ENCODE results near the gene NRXN3.
A peak's percentile ranks its signal among the peaks of the same experiment; 100 is the strongest.

The NRXN3 gene

DNA sequence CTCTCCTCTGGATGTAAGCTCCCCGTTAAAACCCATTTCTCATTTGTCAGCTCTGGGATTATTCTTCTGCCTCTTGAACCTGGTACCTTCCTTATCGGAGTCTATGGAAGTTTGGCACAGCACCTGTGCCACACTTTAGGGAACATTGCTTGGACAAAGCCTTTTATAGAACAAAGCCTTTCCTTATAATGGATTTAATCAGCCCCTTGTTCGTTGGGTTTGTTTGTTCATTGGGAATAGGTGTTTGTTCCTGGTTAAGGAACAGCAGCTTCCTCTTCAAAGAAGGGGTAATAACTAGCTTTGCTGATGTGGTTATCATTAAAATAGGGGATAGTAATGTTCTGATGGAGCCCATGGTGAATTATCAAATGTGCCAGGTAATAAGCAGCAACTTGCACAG, 70.4 kb downstream of the NRXN3 start:
- Histone ChIP-seq H3K27ac (ENCODE audit: low read depth, low read length, severe bottlenecking) (no peak overlapping the region), H3K36me3 (ENCODE audit: control insufficient read depth, insufficient read depth, low read length) (no peaks in the 10 kb centered on the region), H3K4me1 (ENCODE audit: control insufficient read depth, insufficient read depth, low read length, poor library complexity, severe bottlenecking) (no peaks in the 10 kb centered on the region), H3K4me3 (ENCODE audit: extremely low read depth, insufficient read depth, low read length, poor library complexity, severe bottlenecking) (no peak overlapping the region), H3K9me3 (ENCODE audit: control insufficient read depth, low read length) (no peaks in the 10 kb centered on the region)
- WGBS, 2 experiments (ENCODE audit: insufficient coverage in 2 of 2) = 93 to 95% methylated on average over 2 to 3 of the region's 3 CpGs

DNA sequence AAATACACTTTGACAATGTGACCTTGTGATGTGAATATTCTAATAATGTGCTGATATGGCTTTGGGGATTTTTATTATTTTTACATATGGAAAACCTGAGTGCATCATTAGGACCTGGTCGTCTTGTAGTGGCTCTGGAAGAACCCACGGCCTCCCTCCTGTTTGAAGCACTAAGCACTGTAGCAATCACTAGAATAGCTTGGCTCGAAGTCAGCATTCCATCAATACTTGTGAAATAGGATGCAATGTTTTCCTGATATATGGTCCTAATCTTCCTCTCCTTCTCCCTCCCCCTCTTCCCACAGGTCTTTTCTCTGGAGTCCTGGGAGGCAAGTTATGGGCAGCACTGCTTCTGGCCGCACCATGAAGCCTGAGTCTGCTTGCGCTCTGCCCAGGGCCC, 71.9 kb downstream of the NRXN3 start:
- Histone ChIP-seq H3K4me1 (ENCODE audit: control insufficient read depth, insufficient read depth, low read length, poor library complexity, severe bottlenecking) (no peaks in the 10 kb centered on the region), H3K36me3 (ENCODE audit: control insufficient read depth, insufficient read depth, low read length) (no peaks in the 10 kb centered on the region), H3K27ac (ENCODE audit: low read depth, low read length, severe bottlenecking) (no peak overlapping the region), H3K4me3 (ENCODE audit: extremely low read depth, insufficient read depth, low read length, poor library complexity, severe bottlenecking) (no peak overlapping the region), H3K9me3 (ENCODE audit: control insufficient read depth, low read length) (no peaks in the 10 kb centered on the region)
- 89 to 95% methylated on average over 3 of the region's 5 CpGs for WGBS, 2 experiments (ENCODE audit: insufficient coverage in 2 of 2)

DNA sequence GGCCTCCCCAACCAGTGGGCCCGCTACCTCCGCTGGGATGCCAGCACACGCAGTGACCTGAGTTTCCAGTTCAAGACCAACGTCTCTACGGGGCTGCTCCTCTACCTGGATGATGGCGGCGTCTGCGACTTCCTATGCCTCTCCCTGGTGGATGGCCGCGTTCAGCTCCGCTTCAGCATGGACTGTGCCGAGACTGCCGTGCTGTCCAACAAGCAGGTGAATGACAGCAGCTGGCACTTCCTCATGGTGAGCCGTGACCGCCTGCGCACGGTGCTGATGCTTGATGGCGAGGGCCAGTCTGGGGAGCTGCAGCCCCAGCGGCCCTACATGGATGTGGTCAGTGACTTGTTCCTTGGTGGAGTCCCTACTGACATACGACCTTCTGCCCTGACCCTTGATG, 73.0 kb downstream of the NRXN3 start:
- no peaks in the 10 kb centered on the region for H3K36me3 ChIP-seq (ENCODE audit: control insufficient read depth, insufficient read depth, low read length)
- H3K27ac ChIP-seq (ENCODE audit: low read depth, low read length, severe bottlenecking) = no peak overlapping the region
- no peaks in the 10 kb centered on the region for H3K9me3 ChIP-seq (ENCODE audit: control insufficient read depth, low read length)
- no peaks in the 10 kb centered on the region for H3K4me1 ChIP-seq (ENCODE audit: control insufficient read depth, insufficient read depth, low read length, poor library complexity, severe bottlenecking)
- no peak overlapping the region for H3K4me3 ChIP-seq (ENCODE audit: extremely low read depth, insufficient read depth, low read length, poor library complexity, severe bottlenecking)
- 96 to 97% methylated on average over 19 to 20 of the region's 20 CpGs for WGBS, 2 experiments (ENCODE audit: insufficient coverage in 2 of 2)

GRCh38 chr14:78245238-78245637, 75.1 kb downstream of the NRXN3 start:
- WGBS, 2 experiments (ENCODE audit: insufficient coverage in 2 of 2) = no CpG with 5 or more reads among the region's 1 CpG

GRCh38 chr14:78248501-78249090, 78.4 kb downstream of the NRXN3 start:
- Histone ChIP-seq H3K27ac (ENCODE audit: low read depth, low read length, severe bottlenecking) (no peak overlapping the region), H3K36me3 (ENCODE audit: control insufficient read depth, insufficient read depth, low read length) (no peaks in the 10 kb centered on the region), H3K4me3 (ENCODE audit: extremely low read depth, insufficient read depth, low read length, poor library complexity, severe bottlenecking) (no peak overlapping the region), H3K4me1 (ENCODE audit: control insufficient read depth, insufficient read depth, low read length, poor library complexity, severe bottlenecking) (peaks cover 3% of the 10 kb centered on the region), H3K9me3 (ENCODE audit: control insufficient read depth, low read length) (no peaks in the 10 kb centered on the region)
- WGBS, 2 experiments (ENCODE audit: insufficient coverage in 2 of 2) = 18 to 63% methylated on average over 1 to 2 of the region's 3 CpGs

More at GRCh38 chr14:78245238-78245637, 75.1 kb downstream of the NRXN3 start:
- Histone ChIP-seq H3K4me1 (ENCODE audit: control insufficient read depth, insufficient read depth, low read length, poor library complexity, severe bottlenecking) (no peaks in the 10 kb centered on the region), H3K36me3 (ENCODE audit: control insufficient read depth, insufficient read depth, low read length) (no peaks in the 10 kb centered on the region), H3K4me3 (ENCODE audit: extremely low read depth, insufficient read depth, low read length, poor library complexity, severe bottlenecking) (no peak overlapping the region), H3K9me3 (ENCODE audit: control insufficient read depth, low read length) (no peaks in the 10 kb centered on the region), H3K27ac (ENCODE audit: low read depth, low read length, severe bottlenecking) (no peak overlapping the region)

DNA sequence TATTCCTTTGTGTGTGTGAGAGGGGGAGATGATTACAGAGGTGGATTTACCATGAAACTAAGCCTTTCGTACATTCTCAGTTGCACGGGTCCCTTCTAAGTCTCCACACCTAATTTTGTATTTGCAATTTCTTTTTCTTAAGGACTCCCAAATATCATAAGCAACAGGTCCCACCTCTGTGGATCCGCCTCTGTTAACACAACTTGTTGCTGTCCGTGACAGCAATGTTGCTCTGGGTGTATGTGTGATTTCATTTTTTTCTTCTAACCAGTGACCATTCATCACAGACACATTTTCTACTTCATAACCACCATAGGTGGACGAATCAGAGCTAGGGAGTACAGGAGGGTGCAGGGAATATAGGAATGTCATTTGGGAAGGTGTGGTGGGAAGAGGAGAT, 81.1 kb downstream of the NRXN3 start:
- no peaks in the 10 kb centered on the region for H3K9me3 ChIP-seq (ENCODE audit: control insufficient read depth, low read length)
- no peak overlapping the region for H3K4me3 ChIP-seq (ENCODE audit: extremely low read depth, insufficient read depth, low read length, poor library complexity, severe bottlenecking)
- WGBS, 2 experiments (ENCODE audit: insufficient coverage in 2 of 2) = 83% methylated on average over 1 of the region's 5 CpGs; no CpG with 5 or more reads in 1 of the 2 experiments
- peaks cover 10% of the 10 kb centered on the region for H3K4me1 ChIP-seq (ENCODE audit: control insufficient read depth, insufficient read depth, low read length, poor library complexity, severe bottlenecking)
- H3K36me3 ChIP-seq (ENCODE audit: control insufficient read depth, insufficient read depth, low read length) = no peaks in the 10 kb centered on the region
- no peak overlapping the region for H3K27ac ChIP-seq (ENCODE audit: low read depth, low read length, severe bottlenecking)

GRCh38 chr14:78253986-78254385, 83.8 kb downstream of the NRXN3 start:
- Histone ChIP-seq H3K36me3 (ENCODE audit: control insufficient read depth, insufficient read depth, low read length) (no peaks in the 10 kb centered on the region), H3K4me1 (ENCODE audit: control insufficient read depth, insufficient read depth, low read length, poor library complexity, severe bottlenecking) (peaks cover 10% of the 10 kb centered on the region), H3K9me3 (ENCODE audit: control insufficient read depth, low read length) (no peaks in the 10 kb centered on the region), H3K4me3 (ENCODE audit: extremely low read depth, insufficient read depth, low read length, poor library complexity, severe bottlenecking) (no peak overlapping the region), H3K27ac (ENCODE audit: low read depth, low read length, severe bottlenecking) (no peak overlapping the region)
- WGBS, 2 experiments (ENCODE audit: insufficient coverage in 2 of 2) = 87 to 89% methylated on average over 2 of the region's 3 CpGs

- Histone ChIP-seq H3K36me3 (ENCODE audit: control insufficient read depth, insufficient read depth, low read length) (no peaks in the 10 kb centered on the region), H3K27ac (ENCODE audit: low read depth, low read length, severe bottlenecking) (no peak overlapping the region), H3K9me3 (ENCODE audit: control insufficient read depth, low read length) (no peaks in the 10 kb centered on the region), H3K4me3 (ENCODE audit: extremely low read depth, insufficient read depth, low read length, poor library complexity, severe bottlenecking) (no peak overlapping the region), H3K4me1 (ENCODE audit: control insufficient read depth, insufficient read depth, low read length, poor library complexity, severe bottlenecking) (peaks cover 14% of the 10 kb centered on the region)
- 93% methylated on average over 4 to 6 of the region's 9 CpGs for WGBS, 2 experiments (ENCODE audit: insufficient coverage in 2 of 2)
These were observed 84.8 kb downstream of the NRXN3 start for GRCh38 chr14:78254911-78255461.

DNA sequence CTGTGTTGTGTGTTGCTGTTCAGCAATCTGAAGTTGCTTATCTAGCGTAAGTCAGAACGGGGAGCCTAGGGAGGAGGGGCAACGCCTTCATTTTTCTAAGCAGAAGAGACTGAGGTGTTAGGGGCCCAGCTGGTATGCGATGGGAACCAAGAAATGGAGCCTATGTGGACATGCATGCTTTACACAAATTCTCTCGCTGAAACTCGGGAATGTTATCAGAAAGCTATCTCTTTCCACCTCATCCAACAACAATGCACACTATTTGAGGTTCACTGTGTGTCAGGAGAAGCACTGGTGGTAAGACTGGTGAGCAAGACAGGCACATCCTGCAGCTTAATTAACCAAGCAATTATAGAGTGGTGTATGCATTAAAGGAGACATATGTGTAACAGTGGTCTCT, 89.7 kb downstream of the NRXN3 start:
- no peak overlapping the region for H3K4me3 ChIP-seq (ENCODE audit: extremely low read depth, insufficient read depth, low read length, poor library complexity, severe bottlenecking)
- H3K9me3 ChIP-seq (ENCODE audit: control insufficient read depth, low read length) = no peaks in the 10 kb centered on the region
- no peaks in the 10 kb centered on the region for H3K36me3 ChIP-seq (ENCODE audit: control insufficient read depth, insufficient read depth, low read length)
- WGBS, 2 experiments (ENCODE audit: insufficient coverage in 2 of 2) = 71 to 72% methylated on average over 3 to 4 of the region's 6 CpGs
- peaks cover 4% of the 10 kb centered on the region for H3K4me1 ChIP-seq (ENCODE audit: control insufficient read depth, insufficient read depth, low read length, poor library complexity, severe bottlenecking)
- H3K27ac ChIP-seq (ENCODE audit: low read depth, low read length, severe bottlenecking) = peak overlapping the region; percentile 87

- 100% methylated on average over 1 of the region's 2 CpGs for WGBS, 2 experiments (ENCODE audit: insufficient coverage in 2 of 2)
- Histone ChIP-seq H3K4me1 (ENCODE audit: control insufficient read depth, insufficient read depth, low read length, poor library complexity, severe bottlenecking) (no peaks in the 10 kb centered on the region), H3K4me3 (ENCODE audit: extremely low read depth, insufficient read depth, low read length, poor library complexity, severe bottlenecking) (no peak overlapping the region), H3K27ac (ENCODE audit: low read depth, low read length, severe bottlenecking) (no peak overlapping the region), H3K36me3 (ENCODE audit: control insufficient read depth, insufficient read depth, low read length) (no peaks in the 10 kb centered on the region), H3K9me3 (ENCODE audit: control insufficient read depth, low read length) (no peaks in the 10 kb centered on the region)
These were observed 108.5 kb downstream of the NRXN3 start for GRCh38 chr14:78278464-78279250.

- no peaks in the 10 kb centered on the region for H3K36me3 ChIP-seq (ENCODE audit: control insufficient read depth, insufficient read depth, low read length)
These were observed 112.3 kb downstream of the NRXN3 start for GRCh38 chr14:78282437-78282836.

More at GRCh38 chr14:78282437-78282836, 112.3 kb downstream of the NRXN3 start:
- Histone ChIP-seq H3K9me3 (ENCODE audit: control insufficient read depth, low read length) (no peaks in the 10 kb centered on the region), H3K27ac (ENCODE audit: low read depth, low read length, severe bottlenecking) (no peak overlapping the region), H3K4me3 (ENCODE audit: extremely low read depth, insufficient read depth, low read length, poor library complexity, severe bottlenecking) (no peak overlapping the region), H3K4me1 (ENCODE audit: control insufficient read depth, insufficient read depth, low read length, poor library complexity, severe bottlenecking) (peaks cover 10% of the 10 kb centered on the region)
- WGBS, 2 experiments (ENCODE audit: insufficient coverage in 2 of 2) = 60 to 67% methylated on average over 5 to 6 of the region's 6 CpGs

Data from mesodermal cell (in vitro differentiated cells).